ENCODE data around the gene ATRAID. TPM values are rescaled to one million over a fixed set of nuclear protein-coding genes. Genes with fewer than 3 reads are reported as not detected.

The ATRAID gene
- total and polyA plus RNA-seq, 2 of the 8 experiments (the other 6 are each of a cell fraction or from before 2014, with no cell fraction given), result 109 to 280 TPM

- H4K20me1 ChIP-seq (replicated peaks in 1 of 2; ENCODE audit: control insufficient read depth in 1 of 2, insufficient read depth in 2 of 2, low read length in 2 of 2), result peaks cover 2 to 10% of the 10 kb centered on the region in 2 experiments
- H3K79me2 ChIP-seq (ENCODE audit: control insufficient read depth in 1 of 2, insufficient read depth in 2 of 2, low read length in 2 of 2), result peaks cover 0 to 12% of the 10 kb centered on the region in 2 experiments; a peak in 3 of 4 replicates
- H3K4ac ChIP-seq (replicated peaks; ENCODE audit: insufficient read length, low read depth, low read length), result no peak overlapping the region
- no peaks in the 10 kb centered on the region for H3K9me3 ChIP-seq (ENCODE audit: insufficient read depth in 2 of 2, low read depth in 1 of 2, low read length in 1 of 2)
- H3K27ac ChIP-seq (ENCODE audit: low read depth, low read length), result no peak overlapping the region
- H2BK20ac ChIP-seq (ENCODE audit: low read length), result no peak overlapping the region
- H3K36me3 ChIP-seq (ENCODE audit: control insufficient read depth in 2 of 4, insufficient read depth in 4 of 4, low read length in 3 of 4), result peaks cover 55 to 90% (median 85%) of the 10 kb centered on the region in 4 experiments
- no peak overlapping the region for H3K14ac ChIP-seq (ENCODE audit: insufficient read length)
- H2BK120ac ChIP-seq (replicated peaks; ENCODE audit: low read depth, low read length), result no peak overlapping the region
- 96% methylated on average over 5 of the region's 6 CpGs; no CpG with 5 or more reads in 1 of the 2 experiments for WGBS, 2 experiments (ENCODE audit: extremely low coverage in 1 of 2, insufficient coverage in 1 of 2, insufficient read length in 1 of 2, insufficient replicate concordance in 2 of 2, low coverage in 1 of 2, low lambda C conversion rate in 2 of 2, missing lambda C conversion rate in 1 of 2)
- H4K5ac ChIP-seq (ENCODE audit: insufficient read length, low read depth, low read length), result no peak overlapping the region
- H4K91ac ChIP-seq (replicated peaks; ENCODE audit: insufficient read length, low read length), result no peak overlapping the region
- H3K4me3 ChIP-seq (ENCODE audit: extremely low read depth in 1 of 4, insufficient read depth in 2 of 4, low read depth in 3 of 4, low read length in 4 of 4), result no peak overlapping the region
- H2AK5ac ChIP-seq (ENCODE audit: low read depth, low read length), result no peak overlapping the region
- no peak overlapping the region for H2BK5ac ChIP-seq (ENCODE audit: low read depth, low read length)
- no peaks in the 10 kb centered on the region for H3K27me3 ChIP-seq (replicated peaks in 1 of 4; ENCODE audit: control insufficient read depth in 3 of 4, extremely low read depth in 1 of 4, insufficient read depth in 3 of 4, low read length in 3 of 4)
- H2BK15ac ChIP-seq (ENCODE audit: low read length), result no peak overlapping the region
- peaks cover 3% of the 10 kb centered on the region; the same call in 1 of the 2 replicates for H3K79me1 ChIP-seq (ENCODE audit: low read depth, low read length)
- no peak overlapping the region for H3K9ac ChIP-seq (replicated peaks in 1 of 4; ENCODE audit: extremely low read depth in 1 of 4, low read depth in 3 of 4, low read length in 3 of 4)
- H3K4me2 ChIP-seq (ENCODE audit: insufficient read depth in 1 of 2, low read depth in 2 of 2, low read length in 2 of 2), result no peak overlapping the region
- no peaks in the 10 kb centered on the region for H3K23me2 ChIP-seq (ENCODE audit: low read depth, low read length)
- no peak overlapping the region for H3K23ac ChIP-seq (ENCODE audit: insufficient read length)
- DNase-seq (ENCODE audit: low read depth in 1 of 2, low spot score in 2 of 2) (no peak), FAIRE-seq (no peak)
- no peak overlapping the region for H3K56ac ChIP-seq (replicated peaks; ENCODE audit: insufficient read length, low read depth, low read length)
- TF ChIP-seq SRF (IDR thresholded peaks at IDR 0.05; ENCODE audit: low read depth, low read length), result no peak
- H4K8ac ChIP-seq (ENCODE audit: extremely low read depth, insufficient read depth, low read length), result no peak overlapping the region
- H2AFZ ChIP-seq (ENCODE audit: low read length), result no peak overlapping the region
- no peak overlapping the region for H2BK12ac ChIP-seq (ENCODE audit: low read depth, low read length)
- CTCF ChIA-PET (ENCODE audit: partially characterized antibody), result interaction anchor here (0.5 to 3.2 kb wide), 4 partner anchors 14 to 125 kb away, joined by 3 to 8 read pairs (median 5); no protein-coding TSS in a partner anchor
- no peak overlapping the region for H3K18ac ChIP-seq (ENCODE audit: extremely low read depth, low read length)
- peaks cover 0 to 2% (median 0%) of the 10 kb centered on the region in 4 experiments; a peak in 1 of 7 replicates for H3K4me1 ChIP-seq (replicated peaks in 1 of 4; ENCODE audit: control insufficient read depth in 3 of 4, insufficient read depth in 4 of 4, low read length in 3 of 4)
- POLR2A ChIA-PET (ENCODE audit: partially characterized antibody), result interaction anchor here (0.5 to 29.6 kb wide), 5 partner anchors 14 to 379 kb away, joined by 3 to 835 read pairs (median 5); partner anchors contain the start of genes ATRAID, MPV17 and SLC5A6
Measured at GRCh38 chr2:27223416-27223815, 11.6 kb downstream of the ATRAID start.

Data from H1 (cell line).